Large intestine (tissue), 3 donors: ENCODE results near the gene UNC13D. TPM values are rescaled to one million over a fixed set of nuclear protein-coding genes. Genes with fewer than 3 reads are reported as not detected.
"Not testable (repeated sequence)": the region's sequence is repeated elsewhere in the genome, so short reads cannot be mapped to it uniquely, and the experiment has no call there.

ENCODE experiments used
- DNase-seq, 2 donors: peaks; one replicate each; pipeline versions ENCODE4 v3.0.0 to v3.0.0-alpha.2; 2013
- H3K27ac ChIP-seq: one replicate; pipeline ENCODE4 v1.5.1; 2013; ENCODE audit warnings: low read length
- H3K27me3 ChIP-seq: 2 replicates; pipeline ENCODE4 v1.6.1; 2013; ENCODE audit warnings: low read length; ENCODE audit not compliant: control insufficient read depth, insufficient read depth
- H3K36me3 ChIP-seq: 2 replicates; pipeline ENCODE4 v1.6.1; 2013; ENCODE audit warnings: low read length; ENCODE audit not compliant: control insufficient read depth, insufficient read depth
- H3K4me1 ChIP-seq: one replicate; pipeline ENCODE4 v1.6.1; 2013; ENCODE audit warnings: low read length; ENCODE audit not compliant: control insufficient read depth, insufficient read depth
- H3K4me3 ChIP-seq: one replicate; pipeline ENCODE4 v1.5.1; 2013; ENCODE audit warnings: low read length
- H3K9me3 ChIP-seq: one replicate; pipeline ENCODE4 v1.6.1; 2013; ENCODE audit warnings: mild to moderate bottlenecking, low read depth, low read length, moderate library complexity; ENCODE audit not compliant: control insufficient read depth
- WGBS: methylation state at CpG from one replicate; pipeline ENCODE4 v1.1.5; 2013; ENCODE audit warnings: low lambda C conversion rate; ENCODE audit not compliant: insufficient coverage; 5-methylcytosine and 5-hydroxymethylcytosine counted together
- polyA plus RNA-seq: library from polyadenylated mRNA; unstranded; fragments of 120-200 nt; gene quantifications from one replicate; pipeline ENCODE4 v1.2.1, GENCODE V29; 2013

Gene UNC13D
- polyA plus RNA-seq, 1 donor, result 55.8 TPM

- Histone ChIP-seq H3K9me3 (no peaks in the 10 kb centered on the region), H3K36me3 (peaks cover 13% of the 10 kb centered on the region), H3K27me3 (peaks cover 7% of the 10 kb centered on the region), H3K4me3 (no peak overlapping the region), H3K4me1 (peaks cover 34% of the 10 kb centered on the region), H3K27ac (no peak overlapping the region)
- DNase-seq, result no peak
- no CpG with 5 or more reads among the region's 38 CpGs for WGBS
These were observed 30.3 kb upstream of the UNC13D start for GRCh38 chr17:75874323-75875181.

DNA sequence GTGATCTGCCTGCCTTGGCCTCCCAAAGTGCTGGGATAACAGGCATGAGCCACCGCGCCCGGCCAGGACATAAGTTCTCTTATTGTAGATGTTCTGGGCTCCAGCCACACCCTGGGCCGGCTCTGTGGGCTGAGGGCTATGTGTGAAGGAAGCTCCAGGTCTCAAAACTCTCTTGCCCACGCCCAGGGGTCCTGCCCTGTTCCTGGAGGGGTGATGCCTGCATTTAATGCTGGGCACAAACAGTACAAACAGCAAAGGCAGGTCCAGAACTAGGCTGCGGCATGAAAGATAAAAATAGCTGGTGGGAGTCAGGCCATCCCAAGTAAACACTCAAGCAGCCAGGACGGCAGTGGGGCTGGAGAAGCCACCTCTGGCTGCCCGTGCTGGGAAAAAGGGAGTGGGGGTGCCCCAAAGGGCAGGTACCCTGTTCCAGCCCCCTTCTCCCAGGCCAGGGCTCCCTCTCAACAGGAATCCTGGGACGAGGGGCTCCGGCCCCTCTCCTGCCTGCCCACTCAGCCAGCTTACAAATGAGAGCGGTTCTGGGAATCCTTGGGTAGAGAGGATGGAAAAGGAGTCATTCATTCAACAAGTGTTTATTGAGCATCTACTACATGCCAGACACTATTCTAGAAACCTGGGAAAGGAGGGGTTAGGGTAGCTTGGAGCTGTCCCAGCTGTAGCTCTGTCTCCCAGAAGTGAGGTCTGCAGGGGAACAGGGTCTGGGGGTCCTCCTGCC is 29.6 kb upstream of the UNC13D start:
- Histone ChIP-seq H3K4me3 (no peak overlapping the region), H3K9me3 (no peaks in the 10 kb centered on the region), H3K27ac (no peak overlapping the region), H3K4me1 (peaks cover 40% of the 10 kb centered on the region), H3K36me3 (peaks cover 13% of the 10 kb centered on the region), H3K27me3 (peaks cover 2% of the 10 kb centered on the region)
- WGBS, result no CpG with 5 or more reads among the region's 11 CpGs
- DNase-seq, result no peak

GRCh38 chr17:75872434-75873351 is 28.5 kb upstream of the UNC13D start:
- Histone ChIP-seq H3K9me3 (no peaks in the 10 kb centered on the region), H3K4me1 (peaks cover 40% of the 10 kb centered on the region), H3K4me3 (no peak overlapping the region), H3K36me3 (peaks cover 13% of the 10 kb centered on the region), H3K27me3 (no peaks in the 10 kb centered on the region), H3K27ac (peak overlapping the region; percentile 64)
- no CpG with 5 or more reads among the region's 13 CpGs for WGBS
- DNase-seq, result peak in 1 of 2 donors; percentile 65

GRCh38 chr17:75870228-75870627 is 26.0 kb upstream of the UNC13D start:
- not testable (repeated sequence) for DNase-seq, H3K9me3 ChIP-seq, H3K27me3 ChIP-seq, H3K4me3 ChIP-seq, H3K36me3 ChIP-seq, H3K27ac ChIP-seq
- peaks cover 18% of the 10 kb centered on the region for H3K4me1 ChIP-seq
- 83% methylated on average over 1 of the region's 10 CpGs for WGBS

- Histone ChIP-seq H3K9me3 (no peaks in the 10 kb centered on the region), H3K4me1 (peaks cover 18% of the 10 kb centered on the region), H3K36me3 (peaks cover 4% of the 10 kb centered on the region), H3K27me3 (no peaks in the 10 kb centered on the region), H3K27ac (peak overlapping the region; percentile 48), H3K4me3 (no peak overlapping the region)
- DNase-seq, result peak in 1 of 2 donors; percentile 51
- WGBS, result no CpG with 5 or more reads among the region's 23 CpGs
These were observed 25.3 kb upstream of the UNC13D start for GRCh38 chr17:75869282-75870141.

GRCh38 chr17:75868730-75869281 is 24.6 kb upstream of the UNC13D start:
- H3K9me3 ChIP-seq, H3K36me3 ChIP-seq, DNase-seq, H3K27me3 ChIP-seq, H3K4me3 ChIP-seq: not testable (repeated sequence)
- peaks cover 18% of the 10 kb centered on the region for H3K4me1 ChIP-seq
- peak overlapping the region; percentile 48 for H3K27ac ChIP-seq
- 80% methylated on average over 2 of the region's 12 CpGs for WGBS

DNA sequence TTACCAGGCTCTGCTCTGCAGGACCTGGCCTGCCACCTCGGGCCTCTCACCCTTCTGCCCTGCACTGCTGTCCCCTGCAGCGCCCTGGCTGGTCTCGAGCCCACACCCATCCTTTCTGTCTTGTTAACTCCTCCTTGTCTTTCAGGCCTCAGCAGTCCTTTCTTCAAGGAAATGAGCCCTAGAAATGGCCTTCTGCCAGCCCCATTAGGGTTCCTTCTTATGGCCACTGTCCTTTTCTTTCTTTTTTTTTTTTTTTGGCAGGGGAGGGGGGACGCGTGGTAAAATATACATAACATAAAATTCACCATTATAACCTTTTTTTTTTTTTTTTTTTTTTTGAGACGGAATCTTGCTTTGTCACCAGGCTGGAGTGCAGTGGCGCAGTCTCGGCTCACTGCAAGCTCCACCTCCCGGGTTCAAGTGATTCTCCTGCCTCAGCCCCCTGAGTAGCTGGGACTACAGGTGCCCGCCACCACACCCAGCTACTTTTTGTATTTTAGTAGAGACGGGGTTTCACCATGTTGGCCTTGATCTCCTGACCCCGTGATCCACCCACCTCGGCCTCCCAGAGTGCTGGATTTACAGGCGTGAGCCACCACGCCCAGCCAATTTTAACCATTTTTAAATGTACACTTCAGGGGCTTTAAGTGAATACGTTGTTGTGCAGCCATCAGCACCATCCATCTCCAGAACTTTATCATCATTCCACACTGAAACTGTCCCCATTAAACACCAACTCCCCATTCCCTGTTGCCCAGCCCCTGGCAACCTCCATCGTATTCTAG is 21.4 kb upstream of the UNC13D start:
- not testable (repeated sequence) for H3K4me1 ChIP-seq, H3K36me3 ChIP-seq, H3K27ac ChIP-seq, H3K27me3 ChIP-seq, DNase-seq, H3K4me3 ChIP-seq, H3K9me3 ChIP-seq
- 71% methylated on average over 1 of the region's 17 CpGs for WGBS

- H3K27ac ChIP-seq, result peak overlapping the region; percentile 18
- not testable (repeated sequence) for H3K9me3 ChIP-seq, H3K4me1 ChIP-seq, H3K36me3 ChIP-seq, DNase-seq, H3K4me3 ChIP-seq, H3K27me3 ChIP-seq
- WGBS, result no CpG with 5 or more reads among the region's 4 CpGs
These were observed 20.7 kb upstream of the UNC13D start for GRCh38 chr17:75864887-75865286.

GRCh38 chr17:75864448-75864871 is 20.3 kb upstream of the UNC13D start:
- no CpG with 5 or more reads among the region's 8 CpGs for WGBS
- H3K4me1 ChIP-seq, result peaks cover 5% of the 10 kb centered on the region
- no peaks in the 10 kb centered on the region for H3K36me3 ChIP-seq
- no peaks in the 10 kb centered on the region for H3K9me3 ChIP-seq
- DNase-seq, result peak; percentile 64 to 72
- no peaks in the 10 kb centered on the region for H3K27me3 ChIP-seq
- H3K27ac ChIP-seq, result peak overlapping the region; percentile 19
- no peak overlapping the region for H3K4me3 ChIP-seq
